Measurements from ENCODE around the gene TRAF6.

DNA sequence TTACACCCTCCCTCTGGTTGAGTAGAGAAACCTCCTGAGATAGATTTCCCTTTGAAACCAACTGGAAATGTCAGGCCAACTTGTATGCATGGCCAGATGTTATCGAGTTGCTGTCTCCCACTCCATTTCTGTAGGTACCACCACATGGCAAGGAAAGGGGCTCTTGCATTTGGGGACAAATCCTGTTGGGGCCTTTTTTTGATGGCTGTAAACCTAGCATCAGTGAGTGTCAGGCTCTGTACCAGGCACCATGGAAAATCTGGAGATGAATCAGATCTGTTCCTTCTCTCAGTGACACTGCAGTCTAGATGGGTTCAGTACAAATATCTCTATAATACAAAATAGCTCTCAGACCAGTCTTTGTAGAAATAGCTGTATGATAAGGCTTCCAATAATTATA, 58.4 kb downstream of the TRAF6 start:
- TF ChIP-seq, protein P1, sequence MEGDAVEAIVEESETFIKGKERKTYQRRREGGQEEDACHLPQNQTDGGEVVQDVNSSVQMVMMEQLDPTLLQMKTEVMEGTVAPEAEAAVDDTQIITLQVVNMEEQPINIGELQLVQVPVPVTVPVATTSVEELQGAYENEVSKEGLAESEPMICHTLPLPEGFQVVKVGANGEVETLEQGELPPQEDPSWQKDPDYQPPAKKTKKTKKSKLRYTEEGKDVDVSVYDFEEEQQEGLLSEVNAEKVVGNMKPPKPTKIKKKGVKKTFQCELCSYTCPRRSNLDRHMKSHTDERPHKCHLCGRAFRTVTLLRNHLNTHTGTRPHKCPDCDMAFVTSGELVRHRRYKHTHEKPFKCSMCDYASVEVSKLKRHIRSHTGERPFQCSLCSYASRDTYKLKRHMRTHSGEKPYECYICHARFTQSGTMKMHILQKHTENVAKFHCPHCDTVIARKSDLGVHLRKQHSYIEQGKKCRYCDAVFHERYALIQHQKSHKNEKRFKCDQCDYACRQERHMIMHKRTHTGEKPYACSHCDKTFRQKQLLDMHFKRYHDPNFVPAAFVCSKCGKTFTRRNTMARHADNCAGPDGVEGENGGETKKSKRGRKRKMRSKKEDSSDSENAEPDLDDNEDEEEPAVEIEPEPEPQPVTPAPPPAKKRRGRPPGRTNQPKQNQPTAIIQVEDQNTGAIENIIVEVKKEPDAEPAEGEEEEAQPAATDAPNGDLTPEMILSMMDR (conservative IDR thresholded peaks at IDR 0.05; ENCODE audit: low read depth in 2 of 2): no peak
- TF ChIP-seq, protein P2, sequence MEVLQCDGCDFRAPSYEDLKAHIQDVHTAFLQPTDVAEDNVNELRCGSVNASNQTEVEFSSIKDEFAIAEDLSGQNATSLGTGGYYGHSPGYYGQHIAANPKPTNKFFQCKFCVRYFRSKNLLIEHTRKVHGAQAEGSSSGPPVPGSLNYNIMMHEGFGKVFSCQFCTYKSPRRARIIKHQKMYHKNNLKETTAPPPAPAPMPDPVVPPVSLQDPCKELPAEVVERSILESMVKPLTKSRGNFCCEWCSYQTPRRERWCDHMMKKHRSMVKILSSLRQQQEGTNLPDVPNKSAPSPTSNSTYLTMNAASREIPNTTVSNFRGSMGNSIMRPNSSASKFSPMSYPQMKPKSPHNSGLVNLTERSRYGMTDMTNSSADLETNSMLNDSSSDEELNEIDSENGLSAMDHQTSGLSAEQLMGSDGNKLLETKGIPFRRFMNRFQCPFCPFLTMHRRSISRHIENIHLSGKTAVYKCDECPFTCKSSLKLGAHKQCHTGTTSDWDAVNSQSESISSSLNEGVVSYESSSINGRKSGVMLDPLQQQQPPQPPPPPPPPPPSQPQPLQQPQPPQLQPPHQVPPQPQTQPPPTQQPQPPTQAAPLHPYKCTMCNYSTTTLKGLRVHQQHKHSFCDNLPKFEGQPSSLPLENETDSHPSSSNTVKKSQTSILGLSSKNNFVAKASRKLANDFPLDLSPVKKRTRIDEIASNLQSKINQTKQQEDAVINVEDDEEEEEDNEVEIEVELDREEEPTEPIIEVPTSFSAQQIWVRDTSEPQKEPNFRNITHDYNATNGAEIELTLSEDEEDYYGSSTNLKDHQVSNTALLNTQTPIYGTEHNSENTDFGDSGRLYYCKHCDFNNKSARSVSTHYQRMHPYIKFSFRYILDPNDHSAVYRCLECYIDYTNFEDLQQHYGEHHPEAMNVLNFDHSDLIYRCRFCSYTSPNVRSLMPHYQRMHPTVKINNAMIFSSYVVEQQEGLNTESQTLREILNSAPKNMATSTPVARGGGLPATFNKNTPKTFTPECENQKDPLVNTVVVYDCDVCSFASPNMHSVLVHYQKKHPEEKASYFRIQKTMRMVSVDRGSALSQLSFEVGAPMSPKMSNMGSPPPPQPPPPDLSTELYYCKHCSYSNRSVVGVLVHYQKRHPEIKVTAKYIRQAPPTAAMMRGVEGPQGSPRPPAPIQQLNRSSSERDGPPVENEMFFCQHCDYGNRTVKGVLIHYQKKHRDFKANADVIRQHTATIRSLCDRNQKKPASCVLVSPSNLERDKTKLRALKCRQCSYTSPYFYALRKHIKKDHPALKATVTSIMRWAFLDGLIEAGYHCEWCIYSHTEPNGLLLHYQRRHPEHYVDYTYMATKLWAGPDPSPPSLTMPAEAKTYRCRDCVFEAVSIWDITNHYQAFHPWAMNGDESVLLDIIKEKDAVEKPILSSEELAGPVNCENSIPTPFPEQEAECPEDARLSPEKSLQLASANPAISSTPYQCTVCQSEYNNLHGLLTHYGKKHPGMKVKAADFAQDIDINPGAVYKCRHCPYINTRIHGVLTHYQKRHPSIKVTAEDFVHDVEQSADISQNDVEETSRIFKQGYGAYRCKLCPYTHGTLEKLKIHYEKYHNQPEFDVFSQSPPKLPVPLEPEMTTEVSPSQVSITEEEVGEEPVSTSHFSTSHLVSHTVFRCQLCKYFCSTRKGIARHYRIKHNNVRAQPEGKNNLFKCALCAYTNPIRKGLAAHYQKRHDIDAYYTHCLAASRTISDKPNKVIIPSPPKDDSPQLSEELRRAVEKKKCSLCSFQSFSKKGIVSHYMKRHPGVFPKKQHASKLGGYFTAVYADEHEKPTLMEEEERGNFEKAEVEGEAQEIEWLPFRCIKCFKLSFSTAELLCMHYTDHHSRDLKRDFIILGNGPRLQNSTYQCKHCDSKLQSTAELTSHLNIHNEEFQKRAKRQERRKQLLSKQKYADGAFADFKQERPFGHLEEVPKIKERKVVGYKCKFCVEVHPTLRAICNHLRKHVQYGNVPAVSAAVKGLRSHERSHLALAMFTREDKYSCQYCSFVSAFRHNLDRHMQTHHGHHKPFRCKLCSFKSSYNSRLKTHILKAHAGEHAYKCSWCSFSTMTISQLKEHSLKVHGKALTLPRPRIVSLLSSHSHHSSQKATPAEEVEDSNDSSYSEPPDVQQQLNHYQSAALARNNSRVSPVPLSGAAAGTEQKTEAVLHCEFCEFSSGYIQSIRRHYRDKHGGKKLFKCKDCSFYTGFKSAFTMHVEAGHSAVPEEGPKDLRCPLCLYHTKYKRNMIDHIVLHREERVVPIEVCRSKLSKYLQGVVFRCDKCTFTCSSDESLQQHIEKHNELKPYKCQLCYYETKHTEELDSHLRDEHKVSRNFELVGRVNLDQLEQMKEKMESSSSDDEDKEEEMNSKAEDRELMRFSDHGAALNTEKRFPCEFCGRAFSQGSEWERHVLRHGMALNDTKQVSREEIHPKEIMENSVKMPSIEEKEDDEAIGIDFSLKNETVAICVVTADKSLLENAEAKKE (CRISPR knock-in tag; IDR thresholded peaks at IDR 0.05): no peak
- TF ChIP-seq POLR2AphosphoS5 (IDR thresholded peaks at IDR 0.05; ENCODE audit: low read depth) (no peak), CREB1 (CRISPR knock-in tag; IDR thresholded peaks at IDR 0.05; ENCODE audit: low read depth) (no peak), EZH2phosphoT487 (IDR thresholded peaks at IDR 0.05; ENCODE audit: unreplicated experiment) (no peak), JUNB (IDR thresholded peaks at IDR 0.05; ENCODE audit: unreplicated experiment) (no peak), ZNF114 (CRISPR knock-in tag; IDR thresholded peaks at IDR 0.05) (no peak), EZH2 (IDR thresholded peaks at IDR 0.05; ENCODE audit: low read depth, unreplicated experiment) (no peak), NANOG (IDR thresholded peaks at IDR 0.05; ENCODE audit: borderline replicate concordance) (no peak), STAT1 (IDR thresholded peaks at IDR 0.05; ENCODE audit: unreplicated experiment) (no peak), ZNF331 (CRISPR knock-in tag; IDR thresholded peaks at IDR 0.05; ENCODE audit: low read depth) (no peak)
- TF ChIP-seq, protein P3, sequence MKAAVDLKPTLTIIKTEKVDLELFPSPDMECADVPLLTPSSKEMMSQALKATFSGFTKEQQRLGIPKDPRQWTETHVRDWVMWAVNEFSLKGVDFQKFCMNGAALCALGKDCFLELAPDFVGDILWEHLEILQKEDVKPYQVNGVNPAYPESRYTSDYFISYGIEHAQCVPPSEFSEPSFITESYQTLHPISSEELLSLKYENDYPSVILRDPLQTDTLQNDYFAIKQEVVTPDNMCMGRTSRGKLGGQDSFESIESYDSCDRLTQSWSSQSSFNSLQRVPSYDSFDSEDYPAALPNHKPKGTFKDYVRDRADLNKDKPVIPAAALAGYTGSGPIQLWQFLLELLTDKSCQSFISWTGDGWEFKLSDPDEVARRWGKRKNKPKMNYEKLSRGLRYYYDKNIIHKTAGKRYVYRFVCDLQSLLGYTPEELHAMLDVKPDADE (IDR thresholded peaks at IDR 0.05): no peak
- TF ChIP-seq, protein P4, sequence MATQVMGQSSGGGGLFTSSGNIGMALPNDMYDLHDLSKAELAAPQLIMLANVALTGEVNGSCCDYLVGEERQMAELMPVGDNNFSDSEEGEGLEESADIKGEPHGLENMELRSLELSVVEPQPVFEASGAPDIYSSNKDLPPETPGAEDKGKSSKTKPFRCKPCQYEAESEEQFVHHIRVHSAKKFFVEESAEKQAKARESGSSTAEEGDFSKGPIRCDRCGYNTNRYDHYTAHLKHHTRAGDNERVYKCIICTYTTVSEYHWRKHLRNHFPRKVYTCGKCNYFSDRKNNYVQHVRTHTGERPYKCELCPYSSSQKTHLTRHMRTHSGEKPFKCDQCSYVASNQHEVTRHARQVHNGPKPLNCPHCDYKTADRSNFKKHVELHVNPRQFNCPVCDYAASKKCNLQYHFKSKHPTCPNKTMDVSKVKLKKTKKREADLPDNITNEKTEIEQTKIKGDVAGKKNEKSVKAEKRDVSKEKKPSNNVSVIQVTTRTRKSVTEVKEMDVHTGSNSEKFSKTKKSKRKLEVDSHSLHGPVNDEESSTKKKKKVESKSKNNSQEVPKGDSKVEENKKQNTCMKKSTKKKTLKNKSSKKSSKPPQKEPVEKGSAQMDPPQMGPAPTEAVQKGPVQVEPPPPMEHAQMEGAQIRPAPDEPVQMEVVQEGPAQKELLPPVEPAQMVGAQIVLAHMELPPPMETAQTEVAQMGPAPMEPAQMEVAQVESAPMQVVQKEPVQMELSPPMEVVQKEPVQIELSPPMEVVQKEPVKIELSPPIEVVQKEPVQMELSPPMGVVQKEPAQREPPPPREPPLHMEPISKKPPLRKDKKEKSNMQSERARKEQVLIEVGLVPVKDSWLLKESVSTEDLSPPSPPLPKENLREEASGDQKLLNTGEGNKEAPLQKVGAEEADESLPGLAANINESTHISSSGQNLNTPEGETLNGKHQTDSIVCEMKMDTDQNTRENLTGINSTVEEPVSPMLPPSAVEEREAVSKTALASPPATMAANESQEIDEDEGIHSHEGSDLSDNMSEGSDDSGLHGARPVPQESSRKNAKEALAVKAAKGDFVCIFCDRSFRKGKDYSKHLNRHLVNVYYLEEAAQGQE (IDR thresholded peaks at IDR 0.05; ENCODE audit: unreplicated experiment): no peak

Data from GM23338 (cell line).